GM12875 (cell line): ENCODE measurements around the gene MAP6.

Experiments used
- H3K4me3 ChIP-seq: one replicate; pipeline ENCODE4 v1.5.1; 2011; ENCODE audit warnings: low read depth, low read length, control low read depth
- CTCF ChIP-seq: IDR thresholded peaks from 2 replicates; pipeline ENCODE4 v1.5.1; 2011; ENCODE audit warnings: low read depth, mild to moderate bottlenecking, control low read depth, inconsistent platforms, low read length, moderate library complexity, borderline replicate concordance; ENCODE audit not compliant: insufficient read depth

Gene MAP6

GRCh38 chr11:75542088-75542438 is 126.8 kb downstream of the MAP6 start:
- TF ChIP-seq CTCF, result no peak
- no peak overlapping the region for H3K4me3 ChIP-seq

DNA sequence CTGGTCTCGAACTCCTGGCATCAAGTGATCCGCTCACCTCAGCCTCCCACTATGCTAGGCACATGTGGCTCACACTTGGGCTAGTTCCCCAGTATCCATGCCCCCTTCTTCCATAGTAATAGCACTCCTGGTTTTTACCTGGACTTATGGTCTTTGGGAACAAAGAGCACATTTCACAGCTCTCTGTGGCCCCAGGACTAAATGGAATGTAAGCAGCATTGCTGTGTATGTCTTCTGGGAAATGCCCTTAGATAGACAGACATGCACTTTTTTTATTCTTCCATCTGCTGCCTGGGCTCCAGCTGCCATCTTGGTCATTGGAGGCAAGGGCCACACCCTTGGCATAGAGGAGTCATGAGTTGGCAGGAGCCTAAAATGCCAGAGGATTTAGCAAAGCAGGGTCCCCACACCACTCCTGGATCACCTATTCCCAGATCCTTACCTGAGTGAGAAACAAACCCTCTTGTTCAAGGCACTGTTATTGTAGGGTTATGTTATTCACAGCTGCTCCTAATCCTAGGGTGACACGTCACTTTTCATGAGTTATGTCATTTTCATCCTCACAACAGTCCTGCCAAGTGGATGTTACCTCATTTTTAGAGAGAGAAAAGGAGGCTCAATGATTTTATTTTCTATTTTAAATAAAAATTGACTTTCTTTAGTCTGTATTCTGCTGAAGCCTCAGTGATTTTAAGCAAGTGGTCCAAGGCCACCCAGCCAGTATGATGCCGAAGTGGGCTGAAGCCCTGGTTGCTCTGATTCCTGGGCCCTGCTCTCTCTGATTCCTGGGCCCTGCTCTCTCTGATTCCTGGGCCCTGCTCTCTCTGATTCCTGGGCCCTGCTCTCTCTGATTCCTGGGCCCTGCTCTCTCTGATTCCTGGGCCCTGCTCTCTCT is 127.4 kb downstream of the MAP6 start:
- no peak for TF ChIP-seq CTCF
- no peak overlapping the region for H3K4me3 ChIP-seq

GRCh38 chr11:75539459-75540334 is 129.1 kb downstream of the MAP6 start:
- no peak overlapping the region for H3K4me3 ChIP-seq
- no peak for TF ChIP-seq CTCF

DNA sequence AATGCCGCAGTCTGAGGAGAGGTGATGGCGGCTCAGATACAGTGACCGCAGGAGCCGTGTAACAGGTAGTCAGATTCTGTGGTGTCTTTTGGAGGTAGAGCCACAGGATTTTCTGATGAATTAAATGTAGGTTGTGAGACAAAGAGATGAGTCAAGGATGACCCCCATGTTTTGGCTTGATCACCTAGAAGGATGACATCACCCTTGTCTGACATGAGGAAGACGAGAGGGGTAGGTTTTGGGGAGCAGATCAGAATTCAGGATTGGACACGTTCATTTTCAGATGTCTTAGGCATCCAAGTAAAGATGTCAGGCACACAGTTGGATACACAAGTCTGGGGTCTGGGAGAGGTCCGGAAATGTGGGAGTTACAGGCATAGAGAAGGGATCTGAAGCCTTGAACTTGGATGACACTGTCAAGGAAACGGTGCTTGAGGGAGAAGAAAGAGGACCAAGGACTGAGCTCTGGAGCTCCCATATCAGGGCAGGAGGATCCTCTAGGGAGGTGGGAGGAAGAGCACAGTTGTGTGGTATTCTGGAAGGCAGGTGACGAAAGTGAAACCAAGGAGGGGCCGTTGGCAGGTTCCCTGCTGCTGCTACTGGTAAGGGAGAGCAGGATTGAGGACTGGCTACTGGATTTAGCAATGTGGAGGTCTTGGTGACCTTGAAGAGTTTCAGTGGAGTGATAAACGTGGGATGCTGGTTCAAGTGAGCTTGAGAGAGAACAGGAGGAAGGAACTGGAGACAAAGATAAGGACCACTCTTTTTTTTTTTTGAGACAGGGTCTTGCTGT is 130.5 kb downstream of the MAP6 start:
- no peak overlapping the region for H3K4me3 ChIP-seq
- TF ChIP-seq CTCF, result no peak

DNA sequence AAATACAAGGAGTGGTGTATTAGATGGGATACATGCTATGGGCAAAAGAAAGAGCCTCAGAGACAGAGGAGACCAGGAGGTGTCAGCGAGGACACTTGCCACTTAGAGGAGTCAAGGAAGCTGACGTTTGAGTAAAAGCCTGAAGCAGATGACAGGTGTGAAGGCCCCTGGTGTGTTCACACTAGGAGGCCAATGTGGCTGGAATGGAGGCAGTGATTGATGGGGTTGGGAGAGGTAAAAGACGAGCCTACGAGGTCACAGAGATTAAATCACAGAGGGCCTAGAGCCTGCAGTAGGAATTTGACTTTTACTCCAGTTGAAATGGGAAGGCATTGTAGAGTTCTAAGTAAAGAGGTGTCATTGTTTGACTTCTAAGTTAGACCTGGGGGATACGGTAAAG is 131.1 kb downstream of the MAP6 start:
- no peak overlapping the region for H3K4me3 ChIP-seq
- no peak for TF ChIP-seq CTCF
